Fibroblast of skin of back (primary cell): ENCODE measurements around the gene APPL1. TPM values are rescaled to one million over a fixed set of nuclear protein-coding genes. Genes with fewer than 3 reads are reported as not detected.

Experiments
- DNase-seq: peaks from one replicate; pipeline ENCODE4 v3.0.0-alpha.2; 2013
- polyA plus RNA-seq, 2 experiments: library from polyadenylated mRNA; unstranded; fragments of 120-200 nt; gene quantifications; one replicate each; pipeline ENCODE4 v1.2.1, GENCODE V29; 2013; ENCODE audit not compliant: insufficient read length in 2 of 2

APPL1 gene
- polyA plus RNA-seq (2013, experiment 1 of 2; ENCODE audit: insufficient read length), result 22.6 TPM
- polyA plus RNA-seq (2013, experiment 2 of 2; ENCODE audit: insufficient read length), result 23.3 TPM

- DNase-seq, result peak; percentile 91
These were observed at the start of gene APPL1 for GRCh38 chr3:57227204-57227929. TSS of gene APPL1 (plus strand) at chr3:57227729. CDS start at chr3:57227884, 155 bp downstream.

GRCh38 chr3:57179580-57180410 lies 47.7 kb upstream of the APPL1 start:
- DNase-seq, result no peak

GRCh38 chr3:57184526-57184925 lies 43.0 kb upstream of the APPL1 start:
- DNase-seq, result no peak

- no peak for DNase-seq
These were observed 35.5 kb upstream of the APPL1 start for GRCh38 chr3:57192028-57192427.

GRCh38 chr3:57194641-57195040 lies 32.9 kb upstream of the APPL1 start:
- DNase-seq, result no peak

GRCh38 chr3:57199895-57200297 lies 27.6 kb upstream of the APPL1 start, which contains the start of gene HESX1:
TSS of gene HESX1 (minus strand) at chr3:57199978. CDS start at chr3:57199918, 60 bp downstream.
- no peak for DNase-seq

- DNase-seq, result no peak
These were observed 21.1 kb upstream of the APPL1 start for GRCh38 chr3:57206423-57206822.

GRCh38 chr3:57221883-57222282 lies 5.6 kb upstream of the APPL1 start:
- DNase-seq, result peak; percentile 21

GRCh38 chr3:57224856-57225255 lies 2.7 kb upstream of the APPL1 start:
- peak; percentile 11 for DNase-seq

- no peak for DNase-seq
These were observed 1.4 kb upstream of the APPL1 start for GRCh38 chr3:57226176-57226575.

GRCh38 chr3:57227930-57228751 lies 612 bp downstream of the APPL1 start:
- peak; percentile 56 for DNase-seq

- DNase-seq, result no peak
These were observed 2.5 kb downstream of the APPL1 start for GRCh38 chr3:57230006-57230405.

- no peak for DNase-seq
These were observed 6.3 kb downstream of the APPL1 start for GRCh38 chr3:57233799-57234198.

- DNase-seq, result no peak
These were observed 7.4 kb downstream of the APPL1 start for GRCh38 chr3:57234613-57235575.

GRCh38 chr3:57244946-57245345 lies 17.4 kb downstream of the APPL1 start:
- DNase-seq, result no peak

- no peak for DNase-seq
These were observed 24.9 kb downstream of the APPL1 start for GRCh38 chr3:57252404-57252803.

GRCh38 chr3:57256844-57257243 lies 29.3 kb downstream of the APPL1 start:
- DNase-seq, result no peak

GRCh38 chr3:57257678-57258077 lies 30.1 kb downstream of the APPL1 start:
- no peak for DNase-seq

- no peak for DNase-seq
These were observed 33.6 kb downstream of the APPL1 start for GRCh38 chr3:57261119-57261518.

GRCh38 chr3:57261929-57262328 lies 34.4 kb downstream of the APPL1 start:
- no peak for DNase-seq

- no peak for DNase-seq
These were observed 40.9 kb downstream of the APPL1 start for GRCh38 chr3:57268416-57268815.
